Measurements from ENCODE around the gene MBD1. TPM values are rescaled to one million over a fixed set of nuclear protein-coding genes. Genes with fewer than 3 reads are reported as not detected.

MBD1 gene
- total and polyA plus RNA-seq, 2 of the 13 experiments (the other 11 are each of a cell fraction or from before 2014, with no cell fraction given), result 25.5 to 28.6 TPM

DNA sequence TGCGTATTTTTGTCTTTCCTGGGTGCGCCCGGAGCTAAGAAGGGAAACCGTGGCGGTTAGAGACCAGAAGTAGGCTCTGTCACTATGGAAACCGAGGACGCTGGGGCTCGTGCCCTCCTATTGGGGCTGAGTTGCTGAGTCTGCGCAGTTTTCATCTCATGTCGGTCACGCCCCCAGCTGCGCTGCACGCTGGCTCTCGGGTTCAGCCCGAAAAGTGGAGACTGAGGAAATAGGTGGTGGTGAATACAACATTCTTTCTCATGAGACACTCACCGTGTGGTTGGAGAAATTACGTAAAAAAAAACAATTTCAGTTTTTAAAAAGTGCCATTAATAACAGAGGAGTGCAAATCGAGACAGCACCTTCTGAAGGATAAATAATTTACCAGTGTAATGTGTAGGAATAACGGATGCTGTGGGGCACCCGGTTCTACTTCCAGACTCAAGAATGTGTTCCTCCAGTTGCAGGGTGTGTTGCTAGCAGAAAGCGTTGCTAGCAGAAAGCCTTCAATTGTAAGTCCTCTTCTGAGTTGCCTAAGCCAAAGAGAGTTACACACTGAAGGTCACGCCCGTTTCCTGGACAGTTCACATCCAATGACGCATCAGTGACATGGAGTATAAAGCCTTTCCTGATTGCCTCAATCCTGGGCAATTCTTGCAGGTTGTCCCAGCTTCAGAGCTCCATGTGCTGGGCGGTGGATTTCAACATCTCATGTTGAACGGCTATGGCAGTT lies 26.6 kb upstream of the MBD1 start (continued):
- TF ChIP-seq KLF11 (CRISPR knock-in tag; IDR thresholded peaks at IDR 0.05), result no peak
- no peak for TF ChIP-seq SNAPC5 (CRISPR knock-in tag; IDR thresholded peaks at IDR 0.05; ENCODE audit: borderline replicate concordance)
- no peak for TF ChIP-seq ZNF646 (CRISPR knock-in tag; IDR thresholded peaks at IDR 0.05)
- TF ChIP-seq GFI1 (CRISPR knock-in tag; IDR thresholded peaks at IDR 0.05; ENCODE audit: borderline replicate concordance), result no peak
- no peak for TF ChIP-seq ZBTB44 (CRISPR knock-in tag; IDR thresholded peaks at IDR 0.05)
- TF ChIP-seq, protein P1, sequence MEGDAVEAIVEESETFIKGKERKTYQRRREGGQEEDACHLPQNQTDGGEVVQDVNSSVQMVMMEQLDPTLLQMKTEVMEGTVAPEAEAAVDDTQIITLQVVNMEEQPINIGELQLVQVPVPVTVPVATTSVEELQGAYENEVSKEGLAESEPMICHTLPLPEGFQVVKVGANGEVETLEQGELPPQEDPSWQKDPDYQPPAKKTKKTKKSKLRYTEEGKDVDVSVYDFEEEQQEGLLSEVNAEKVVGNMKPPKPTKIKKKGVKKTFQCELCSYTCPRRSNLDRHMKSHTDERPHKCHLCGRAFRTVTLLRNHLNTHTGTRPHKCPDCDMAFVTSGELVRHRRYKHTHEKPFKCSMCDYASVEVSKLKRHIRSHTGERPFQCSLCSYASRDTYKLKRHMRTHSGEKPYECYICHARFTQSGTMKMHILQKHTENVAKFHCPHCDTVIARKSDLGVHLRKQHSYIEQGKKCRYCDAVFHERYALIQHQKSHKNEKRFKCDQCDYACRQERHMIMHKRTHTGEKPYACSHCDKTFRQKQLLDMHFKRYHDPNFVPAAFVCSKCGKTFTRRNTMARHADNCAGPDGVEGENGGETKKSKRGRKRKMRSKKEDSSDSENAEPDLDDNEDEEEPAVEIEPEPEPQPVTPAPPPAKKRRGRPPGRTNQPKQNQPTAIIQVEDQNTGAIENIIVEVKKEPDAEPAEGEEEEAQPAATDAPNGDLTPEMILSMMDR (CRISPR knock-in tag; IDR thresholded peaks at IDR 0.05), result no peak
- TF ChIP-seq SMC3 (IDR thresholded peaks at IDR 0.05; ENCODE audit: low read length), result no peak
- no peak for TF ChIP-seq HIC2 (CRISPR knock-in tag; IDR thresholded peaks at IDR 0.05; ENCODE audit: low read depth)
- TF ChIP-seq ATRX (CRISPR knock-in tag; IDR thresholded peaks at IDR 0.05; ENCODE audit: borderline replicate concordance), result no peak
- TF ChIP-seq ZNF280D (CRISPR knock-in tag; IDR thresholded peaks at IDR 0.05), result no peak
- no peak for TF ChIP-seq ZNF354B (CRISPR knock-in tag; IDR thresholded peaks at IDR 0.05)
- TF ChIP-seq KDM4B (CRISPR knock-in tag; IDR thresholded peaks at IDR 0.05), result no peak
- TF ChIP-seq KLF12 (CRISPR knock-in tag; IDR thresholded peaks at IDR 0.05; ENCODE audit: borderline replicate concordance), result no peak

Measured in HepG2 (cell line).